ENCODE data around the gene TBC1D9.

Gene TBC1D9

GRCh38 chr4:140603286-140603685 lies 152.9 kb downstream of the TBC1D9 start:
- no peak for FAIRE-seq
- no peak for DNase-seq (ENCODE audit: insufficient read length, low spot score)
- TF ChIP-seq SPI1 (IDR thresholded peaks at IDR 0.05; ENCODE audit: low read depth, low read length) (no peak), TAF1 (IDR thresholded peaks at IDR 0.05; ENCODE audit: low read depth, low read length) (no peak), POU2F2 (IDR thresholded peaks at IDR 0.05; ENCODE audit: low read depth, low read length) (no peak), POLR2A (IDR thresholded peaks at IDR 0.05; ENCODE audit: low read depth, low read length) (no peak), POLR2AphosphoS5 (IDR thresholded peaks at IDR 0.05; ENCODE audit: low read depth, low read length) (no peak), PAX5 (IDR thresholded peaks at IDR 0.05; ENCODE audit: insufficient read depth, low read length, severe bottlenecking) (no peak)

GRCh38 chr4:140602714-140603113 lies 153.5 kb downstream of the TBC1D9 start:
- no peak for DNase-seq (ENCODE audit: insufficient read length, low spot score)
- TF ChIP-seq POLR2A (IDR thresholded peaks at IDR 0.05; ENCODE audit: low read depth, low read length): no peak
- FAIRE-seq: no peak

- FAIRE-seq (no peak), DNase-seq (ENCODE audit: insufficient read length, low spot score) (no peak)
- TF ChIP-seq POLR2AphosphoS5 (IDR thresholded peaks at IDR 0.05; ENCODE audit: low read depth, low read length) (no peak), TAF1 (IDR thresholded peaks at IDR 0.05; ENCODE audit: low read depth, low read length) (no peak), SPI1 (IDR thresholded peaks at IDR 0.05; ENCODE audit: low read depth, low read length) (no peak), PAX5 (IDR thresholded peaks at IDR 0.05; ENCODE audit: insufficient read depth, low read length, severe bottlenecking) (no peak), POU2F2 (IDR thresholded peaks at IDR 0.05; ENCODE audit: low read depth, low read length) (no peak), POLR2A (IDR thresholded peaks at IDR 0.05; ENCODE audit: low read depth, low read length) (no peak)
These were observed 155.8 kb downstream of the TBC1D9 start for GRCh38 chr4:140600408-140600807.

- DNase-seq (ENCODE audit: insufficient read length, low spot score): peak; percentile 35
- peak; percentile 13 for FAIRE-seq
- TF ChIP-seq POLR2AphosphoS5 (IDR thresholded peaks at IDR 0.05; ENCODE audit: low read depth, low read length): no peak
- TF ChIP-seq PAX5 (IDR thresholded peaks at IDR 0.05; ENCODE audit: insufficient read depth, low read length, severe bottlenecking): no peak
- TF ChIP-seq SPI1 (IDR thresholded peaks at IDR 0.05; ENCODE audit: low read depth, low read length): no peak
- no peak for TF ChIP-seq POU2F2 (IDR thresholded peaks at IDR 0.05; ENCODE audit: low read depth, low read length)
- no peak for TF ChIP-seq POLR2A (IDR thresholded peaks at IDR 0.05; ENCODE audit: low read depth, low read length)
- no peak for TF ChIP-seq TAF1 (IDR thresholded peaks at IDR 0.05; ENCODE audit: low read depth, low read length)
These were observed 161.1 kb downstream of the TBC1D9 start for GRCh38 chr4:140595065-140595464.

- no peak for FAIRE-seq
- TF ChIP-seq POLR2AphosphoS5 (IDR thresholded peaks at IDR 0.05; ENCODE audit: low read depth, low read length): no peak
- no peak for TF ChIP-seq POLR2A (IDR thresholded peaks at IDR 0.05; ENCODE audit: low read depth, low read length)
- no peak for TF ChIP-seq PAX5 (IDR thresholded peaks at IDR 0.05; ENCODE audit: insufficient read depth, low read length, severe bottlenecking)
- no peak for TF ChIP-seq SPI1 (IDR thresholded peaks at IDR 0.05; ENCODE audit: low read depth, low read length)
- no peak for TF ChIP-seq POU2F2 (IDR thresholded peaks at IDR 0.05; ENCODE audit: low read depth, low read length)
- TF ChIP-seq TAF1 (IDR thresholded peaks at IDR 0.05; ENCODE audit: low read depth, low read length): no peak
- DNase-seq (ENCODE audit: insufficient read length, low spot score): no peak
These were observed 171.7 kb downstream of the TBC1D9 start for GRCh38 chr4:140584439-140584838.

- TF ChIP-seq POLR2A (IDR thresholded peaks at IDR 0.05; ENCODE audit: low read depth, low read length): no peak
- no peak for TF ChIP-seq POU2F2 (IDR thresholded peaks at IDR 0.05; ENCODE audit: low read depth, low read length)
- TF ChIP-seq POLR2AphosphoS5 (IDR thresholded peaks at IDR 0.05; ENCODE audit: low read depth, low read length): no peak
- TF ChIP-seq TAF1 (IDR thresholded peaks at IDR 0.05; ENCODE audit: low read depth, low read length): no peak
- no peak for TF ChIP-seq SPI1 (IDR thresholded peaks at IDR 0.05; ENCODE audit: low read depth, low read length)
- no peak for TF ChIP-seq PAX5 (IDR thresholded peaks at IDR 0.05; ENCODE audit: insufficient read depth, low read length, severe bottlenecking)
- FAIRE-seq (no peak), DNase-seq (ENCODE audit: insufficient read length, low spot score) (no peak)
These were observed 175.1 kb downstream of the TBC1D9 start for GRCh38 chr4:140581078-140581477.

GRCh38 chr4:140579278-140579677 lies 176.9 kb downstream of the TBC1D9 start:
- TF ChIP-seq POLR2AphosphoS5 (IDR thresholded peaks at IDR 0.05; ENCODE audit: low read depth, low read length): no peak
- no peak for TF ChIP-seq TAF1 (IDR thresholded peaks at IDR 0.05; ENCODE audit: low read depth, low read length)
- no peak for TF ChIP-seq POLR2A (IDR thresholded peaks at IDR 0.05; ENCODE audit: low read depth, low read length)
- no peak for TF ChIP-seq POU2F2 (IDR thresholded peaks at IDR 0.05; ENCODE audit: low read depth, low read length)
- TF ChIP-seq PAX5 (IDR thresholded peaks at IDR 0.05; ENCODE audit: insufficient read depth, low read length, severe bottlenecking): no peak
- no peak for TF ChIP-seq SPI1 (IDR thresholded peaks at IDR 0.05; ENCODE audit: low read depth, low read length)
- no peak for DNase-seq (ENCODE audit: insufficient read length, low spot score)
- FAIRE-seq: no peak

- no peak for TF ChIP-seq PAX5 (IDR thresholded peaks at IDR 0.05; ENCODE audit: insufficient read depth, low read length, severe bottlenecking)
- TF ChIP-seq SPI1 (IDR thresholded peaks at IDR 0.05; ENCODE audit: low read depth, low read length): no peak
- no peak for TF ChIP-seq TAF1 (IDR thresholded peaks at IDR 0.05; ENCODE audit: low read depth, low read length)
- TF ChIP-seq POLR2AphosphoS5 (IDR thresholded peaks at IDR 0.05; ENCODE audit: low read depth, low read length): no peak
- no peak for TF ChIP-seq POLR2A (IDR thresholded peaks at IDR 0.05; ENCODE audit: low read depth, low read length)
- no peak for TF ChIP-seq POU2F2 (IDR thresholded peaks at IDR 0.05; ENCODE audit: low read depth, low read length)
- DNase-seq (ENCODE audit: insufficient read length, low spot score) (no peak), FAIRE-seq (no peak)
These were observed 180.7 kb downstream of the TBC1D9 start for GRCh38 chr4:140575489-140575888.

GRCh38 chr4:140571620-140572019 lies 184.6 kb downstream of the TBC1D9 start:
- DNase-seq (ENCODE audit: insufficient read length, low spot score) (no peak), FAIRE-seq (no peak)
- no peak for TF ChIP-seq TAF1 (IDR thresholded peaks at IDR 0.05; ENCODE audit: low read depth, low read length)
- no peak for TF ChIP-seq PAX5 (IDR thresholded peaks at IDR 0.05; ENCODE audit: insufficient read depth, low read length, severe bottlenecking)
- no peak for TF ChIP-seq POU2F2 (IDR thresholded peaks at IDR 0.05; ENCODE audit: low read depth, low read length)
- no peak for TF ChIP-seq POLR2A (IDR thresholded peaks at IDR 0.05; ENCODE audit: low read depth, low read length)
- no peak for TF ChIP-seq POLR2AphosphoS5 (IDR thresholded peaks at IDR 0.05; ENCODE audit: low read depth, low read length)
- no peak for TF ChIP-seq SPI1 (IDR thresholded peaks at IDR 0.05; ENCODE audit: low read depth, low read length)

Measured in GM12891 (cell line).